Neural cell (in vitro differentiated cells): ENCODE measurements around the gene SPRYD4. TPM values are rescaled to one million over a fixed set of nuclear protein-coding genes. Genes with fewer than 3 reads are reported as not detected.
A peak's percentile ranks its signal among the peaks of the same experiment; 100 is the strongest.

ENCODE experiments used
- H2AFZ ChIP-seq: fragments of 200-600, 300-800 bp; sonication (generic), shearing (Covaris generic); 2 replicates; pipeline ENCODE4 v1.6.0; 2014; ENCODE audit warnings: low read depth, mild to moderate bottlenecking, antibody characterized with exemption, low read length, moderate library complexity
- H3F3A ChIP-seq: fragments of 200-600 bp; shearing (Covaris generic); 2 replicates; pipeline ENCODE4 v1.6.1; 2016; ENCODE audit warnings: mild to moderate bottlenecking, moderate library complexity, mixed read lengths, antibody characterized with exemption, low read length; ENCODE audit not compliant: insufficient read depth, poor library complexity, severe bottlenecking
- H3K27ac ChIP-seq: fragments of 200-600, 300-800 bp; sonication (generic), shearing (Covaris generic); 2 replicates; pipeline ENCODE4 v1.5.1; 2014; ENCODE audit warnings: mild to moderate bottlenecking, low read length, moderate library complexity
- H3K27me3 ChIP-seq: fragments of 300-800, 200-600 bp; sonication (generic), shearing (Covaris generic); 2 replicates; pipeline ENCODE4 v1.6.0; 2014; ENCODE audit warnings: mild to moderate bottlenecking, low read depth, low read length, moderate library complexity; ENCODE audit not compliant: insufficient read depth
- H3K36me3 ChIP-seq: fragments of 300-800, 200-600 bp; sonication (generic), shearing (Covaris generic); 2 replicates; pipeline ENCODE4 v1.5.1; 2014; ENCODE audit warnings: mild to moderate bottlenecking, antibody characterized with exemption, low read length, moderate library complexity; ENCODE audit not compliant: insufficient read depth
- H3K4me2 ChIP-seq: fragments of 300-800, 200-600 bp; sonication (generic), shearing (Covaris generic); 2 replicates; pipeline ENCODE4 v1.6.0; 2014; ENCODE audit warnings: mild to moderate bottlenecking, low read length
- H3K4me3 ChIP-seq: fragments of 300-800, 200-600 bp; sonication (generic), shearing (Covaris generic); 2 replicates; pipeline ENCODE4 v1.5.1; 2014; ENCODE audit warnings: mild to moderate bottlenecking, low read length, moderate library complexity
- H3K79me2 ChIP-seq: fragments of 200-600 bp; shearing (Covaris generic); replicated peaks from 2 replicates; pipeline ENCODE4 v1.6.0; 2014; ENCODE audit warnings: mild to moderate bottlenecking, low read length, moderate library complexity; ENCODE audit not compliant: insufficient read depth
- H3K9ac ChIP-seq: fragments of 300-800, 200-600 bp; sonication (generic), shearing (Covaris generic); 2 replicates; pipeline ENCODE4 v1.6.1; 2016; ENCODE audit warnings: mild to moderate bottlenecking, low read length, mixed read lengths
- H3K9me2 ChIP-seq: fragments of 200-600 bp; shearing (Covaris generic); 2 replicates; pipeline ENCODE4 v1.6.1; 2016; ENCODE audit warnings: mild to moderate bottlenecking, low read length, mixed read lengths; ENCODE audit not compliant: insufficient read depth
- H3K9me3 ChIP-seq: fragments of 200-600, 300-800 bp; sonication (generic), shearing (Covaris generic); 2 replicates; pipeline ENCODE4 v1.6.1; 2016; ENCODE audit warnings: mild to moderate bottlenecking, mixed run types, low read length, moderate library complexity, mixed read lengths
- H4K20me1 ChIP-seq: fragments of 200-600 bp; shearing (Covaris generic); 2 replicates; pipeline ENCODE4 v1.6.1; 2016; ENCODE audit warnings: mild to moderate bottlenecking, mixed run types; ENCODE audit not compliant: insufficient read depth
- CTCF ChIP-seq: fragments of 450-650 bp; IDR thresholded peaks from 2 replicates; pipeline ENCODE4 v1.5.1; 2014; ENCODE audit warnings: antibody characterized with exemption, mild to moderate bottlenecking, moderate library complexity; ENCODE audit not compliant: poor library complexity, severe bottlenecking
- EP300 ChIP-seq: fragments of 450-650 bp; conservative IDR thresholded peaks from 2 replicates; pipeline ENCODE4 v1.6.1; 2014; ENCODE audit warnings: antibody characterized with exemption, mild to moderate bottlenecking, moderate library complexity; ENCODE audit not compliant: poor library complexity, severe bottlenecking
- EZH2 ChIP-seq: fragments of 200-600, 300-800 bp; shearing (Covaris generic), sonication (generic); IDR thresholded peaks from 2 replicates; pipeline ENCODE4 v1.6.1; 2014; ENCODE audit warnings: antibody characterized with exemption, low read length, borderline replicate concordance, mild to moderate bottlenecking; ENCODE audit not compliant: insufficient read depth, poor library complexity, severe bottlenecking
- MXI1 ChIP-seq: fragments of 450-650 bp; conservative IDR thresholded peaks from 2 replicates; pipeline ENCODE4 v1.6.1; 2014; ENCODE audit warnings: antibody characterized with exemption, mild to moderate bottlenecking; ENCODE audit not compliant: poor library complexity, severe bottlenecking
- POLR2AphosphoS5 ChIP-seq: IDR thresholded peaks from 2 replicates; pipeline ENCODE4 v1.6.1; 2012
- RAD21 ChIP-seq: fragments of 450-650 bp; conservative IDR thresholded peaks from 2 replicates; pipeline ENCODE4 v1.6.1; 2014; ENCODE audit warnings: antibody characterized with exemption, mild to moderate bottlenecking, moderate library complexity
- REST ChIP-seq: IDR thresholded peaks from 2 replicates; pipeline ENCODE4 v1.6.1; 2012; ENCODE audit warnings: borderline replicate concordance
- SMC3 ChIP-seq: fragments of 450-650 bp; conservative IDR thresholded peaks from 2 replicates; pipeline ENCODE4 v1.6.1; 2014; ENCODE audit warnings: antibody characterized with exemption, mild to moderate bottlenecking, moderate library complexity; ENCODE audit not compliant: poor library complexity
- TAF1 ChIP-seq: IDR thresholded peaks from 2 replicates; pipeline ENCODE4 v1.6.1; 2012; ENCODE audit warnings: low read depth
- polyA minus RNA-seq: library from RNA; depleted of rRNA, polyadenylated mRNA; stranded (reverse); fragments of >200 nt; gene quantifications from 2 replicates; pipeline ENCODE4 v1.2.3, GENCODE V29; 2014
- polyA plus RNA-seq: library from polyadenylated mRNA; depleted of rRNA; stranded (reverse); fragments of >200 nt; gene quantifications from 2 replicates; pipeline ENCODE4 v1.2.3, GENCODE V29; 2014

Gene SPRYD4
- polyA plus RNA-seq (1.8 and 2.1 TPM in 2 replicates), polyA minus RNA-seq (3.2 and 4.3 TPM in 2 replicates)

GRCh38 chr12:56468216-56469006, at the start of gene SPRYD4:
SPRYD4 (plus strand) TSS chr12:56468578; CDS start chr12:56468592, 14 bp downstream.
- TF ChIP-seq MXI1 (peak; percentile 98), TAF1 (peak; percentile 84), RAD21 (peak; percentile 33), CTCF (peak; percentile 69), POLR2AphosphoS5 (peak; percentile 95), REST (peak; percentile 90), EP300 (peak; percentile 76), EZH2 (no peak), SMC3 (peak; percentile 51)
- Histone ChIP-seq H3K27ac (peak within 1 kb of the TSS; percentile 85), H4K20me1 (no peaks in the 10 kb centered on the region)

GRCh38 chr12:56420411-56420810, 48.0 kb upstream of the SPRYD4 start:
- Histone ChIP-seq H3K9ac (no peak overlapping the region), H2AFZ (no peak overlapping the region), H3K36me3 (no peaks in the 10 kb centered on the region), H3K4me2 (no peak overlapping the region), H3K27me3 (no peaks in the 10 kb centered on the region), H3K27ac (no peak overlapping the region), H3F3A (no peaks in the 10 kb centered on the region), H3K4me3 (no peak overlapping the region), H3K9me3 (no peaks in the 10 kb centered on the region), H3K9me2 (no peaks in the 10 kb centered on the region), H4K20me1 (no peaks in the 10 kb centered on the region), H3K79me2 (no peaks in the 10 kb centered on the region)
- no peak for TF ChIP-seq CTCF
- TF ChIP-seq RAD21, result no peak
- no peak for TF ChIP-seq TAF1
- no peak for TF ChIP-seq MXI1
- TF ChIP-seq EZH2, result no peak
- TF ChIP-seq POLR2AphosphoS5, result no peak
- no peak for TF ChIP-seq REST
- no peak for TF ChIP-seq EP300
- TF ChIP-seq SMC3, result no peak

More at GRCh38 chr12:56468216-56469006, at the start of gene SPRYD4:
- H3K4me3 ChIP-seq, result peak within 1 kb of the TSS; percentile 77
- no peaks in the 10 kb centered on the region for H3K9me2 ChIP-seq
- peak within 1 kb of the TSS; percentile 96 for H2AFZ ChIP-seq
- H3K36me3 ChIP-seq, result peaks cover 3% of the 10 kb centered on the region
- no peaks in the 10 kb centered on the region for H3F3A ChIP-seq
- peaks cover 14% of the 10 kb centered on the region for H3K79me2 ChIP-seq
- peak within 1 kb of the TSS; percentile 87 for H3K9ac ChIP-seq
- H3K27me3 ChIP-seq, result no peaks in the 10 kb centered on the region
- H3K9me3 ChIP-seq, result no peaks in the 10 kb centered on the region
- H3K4me2 ChIP-seq, result peak within 1 kb of the TSS; percentile 60
